Colonic mucosa (tissue), 4 donors: ENCODE data around the gene ADGRL1. TPM values are rescaled to one million over a fixed set of nuclear protein-coding genes. Genes with fewer than 3 reads are reported as not detected.

Experiments used
- DNase-seq: peaks from one replicate; pipeline ENCODE4 v3.0.0-alpha.2; 2020
- H3K27ac ChIP-seq: fragments of 200-600 bp; one replicate; pipeline ENCODE4 v1.8.0; 2021
- H3K27me3 ChIP-seq: fragments of 200-600 bp; one replicate; pipeline ENCODE4 v1.8.0; 2021
- H3K36me3 ChIP-seq: fragments of 200-600 bp; one replicate; pipeline ENCODE4 v1.8.0; 2021
- H3K4me1 ChIP-seq: fragments of 200-600 bp; one replicate; pipeline ENCODE4 v1.8.0; 2021; ENCODE audit warnings: mild to moderate bottlenecking
- H3K4me3 ChIP-seq: fragments of 200-600 bp; one replicate; pipeline ENCODE4 v1.8.0; 2021
- H3K9ac ChIP-seq, 2 donors: one replicate each; pipeline ENCODE4 v1.7.0; 2013; ENCODE audit warnings: control low read depth in 2 of 2, low read depth in 2 of 2, low read length in 2 of 2
- H3K9me3 ChIP-seq: fragments of 200-600 bp; one replicate; pipeline ENCODE4 v1.8.0; 2021
- CTCF ChIP-seq: fragments of 200-600 bp; IDR thresholded peaks from one replicate; pipeline ENCODE4 v1.8.0; 2022; ENCODE audit warnings: antibody characterized with exemption, mild to moderate bottlenecking
- intact Hi-C: fragments of 100-400 bp; cut with DNase I; formaldehyde crosslinking; loops from one replicate; pipeline ENCODE4 v1.14.1; 2022
- total RNA-seq, 2 donors: library from RNA; stranded (reverse); fragmentation: NEBNext Ultra II Directional in 1 of 2; extraction: Animal tissue kit (Norgen Biotek cat#: 25700) in 1 of 2; gene quantifications; one replicate each; pipeline ENCODE4 v1.2.1, GENCODE V29; 2021
- donor health status: healthy.
- donor health status: DM: no; HTN: no; CAD: no.
- donor health status: DM: no; HTN: no; CAD: no.

ADGRL1 gene
- total RNA-seq, 2 donors from 2014 or later = 18.4 to 28.0 TPM

GRCh38 chr19:14158276-14159023, 47.5 kb downstream of the ADGRL1 start:
- Histone ChIP-seq H3K27me3 (no peaks in the 10 kb centered on the region), H3K9me3 (no peaks in the 10 kb centered on the region), H3K4me1 (no peaks in the 10 kb centered on the region), H3K36me3 (no peaks in the 10 kb centered on the region), H3K4me3 (no peak overlapping the region), H3K27ac (no peak overlapping the region), H3K9ac (no peak overlapping the region)
- no peak for DNase-seq
- no peak for TF ChIP-seq CTCF
- intact Hi-C loops = no loop called here

- TF ChIP-seq CTCF = no peak
- Histone ChIP-seq H3K27me3 (no peaks in the 10 kb centered on the region), H3K27ac (no peak overlapping the region), H3K4me3 (no peak overlapping the region), H3K36me3 (no peaks in the 10 kb centered on the region), H3K9me3 (no peaks in the 10 kb centered on the region), H3K4me1 (no peaks in the 10 kb centered on the region), H3K9ac (no peak overlapping the region)
- intact Hi-C loops = no loop called here
- no peak for DNase-seq
These were observed 48.8 kb downstream of the ADGRL1 start for GRCh38 chr19:14156971-14157717.

GRCh38 chr19:14156122-14156521, 49.8 kb downstream of the ADGRL1 start:
- H3K27me3 ChIP-seq = no peaks in the 10 kb centered on the region
- H3K9me3 ChIP-seq = no peaks in the 10 kb centered on the region
- H3K36me3 ChIP-seq = no peaks in the 10 kb centered on the region
- H3K4me1 ChIP-seq = no peaks in the 10 kb centered on the region
- TF ChIP-seq CTCF = no peak
- no peak overlapping the region for H3K4me3 ChIP-seq
- H3K27ac ChIP-seq = no peak overlapping the region
- intact Hi-C loops = no loop called here
- H3K9ac ChIP-seq = no peak overlapping the region
- no peak for DNase-seq

GRCh38 chr19:14155371-14155770, 50.6 kb downstream of the ADGRL1 start:
- DNase-seq = no peak
- Histone ChIP-seq H3K9me3 (no peaks in the 10 kb centered on the region), H3K27ac (no peak overlapping the region), H3K27me3 (no peaks in the 10 kb centered on the region), H3K9ac (no peak overlapping the region), H3K4me1 (no peaks in the 10 kb centered on the region), H3K36me3 (no peaks in the 10 kb centered on the region), H3K4me3 (no peak overlapping the region)
- intact Hi-C loops = no loop called here
- TF ChIP-seq CTCF = no peak

GRCh38 chr19:14152713-14153112, 53.3 kb downstream of the ADGRL1 start:
- H3K36me3 ChIP-seq = no peaks in the 10 kb centered on the region
- H3K27ac ChIP-seq = no peak overlapping the region
- no peaks in the 10 kb centered on the region for H3K27me3 ChIP-seq
- peaks cover 6% of the 10 kb centered on the region for H3K4me1 ChIP-seq
- no peaks in the 10 kb centered on the region for H3K9me3 ChIP-seq
- DNase-seq = no peak
- intact Hi-C loops = no loop called here
- no peak for TF ChIP-seq CTCF
- H3K9ac ChIP-seq = no peak overlapping the region
- no peak overlapping the region for H3K4me3 ChIP-seq
